ENCODE results near the gene FBXO27. TPM values are rescaled to one million over a fixed set of nuclear protein-coding genes. Genes with fewer than 3 reads are reported as not detected.

FBXO27 gene
- total and polyA plus RNA-seq, 2 donors (not counting 1 experiment from before 2014, with no cell fraction given) = 0.83 to 3.6 TPM

DNA sequence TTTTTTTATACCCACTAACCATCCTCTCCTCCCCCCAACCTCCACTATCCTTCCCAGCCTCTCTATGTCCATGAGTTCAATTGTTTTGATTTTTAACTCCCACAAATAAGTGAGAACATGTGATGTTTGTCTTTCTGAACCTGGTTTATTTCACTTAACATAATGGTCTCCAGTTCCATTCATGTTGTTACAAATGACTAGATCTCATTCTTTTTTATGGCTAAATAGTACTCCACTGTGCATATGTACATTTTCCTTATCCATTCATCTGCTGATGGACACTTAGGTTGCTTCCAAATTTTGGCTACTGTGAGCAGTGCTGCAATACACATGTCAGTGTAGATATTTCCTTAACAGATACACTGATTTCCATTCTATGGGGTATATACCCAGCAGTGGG, 27.0 kb upstream of the FBXO27 start:
- Histone ChIP-seq H2AFZ (ENCODE audit: low read length) (no peak overlapping the region), H3K4me2 (ENCODE audit: extremely low read depth, insufficient read depth, low read length) (no peak overlapping the region), H4K20me1 (ENCODE audit: control insufficient read depth, extremely low read depth, insufficient read depth, low read length) (no peaks in the 10 kb centered on the region), H3K9me3 (ENCODE audit: control insufficient read depth, insufficient read depth, low read depth, low read length) (no peaks in the 10 kb centered on the region), H3K9ac (ENCODE audit: insufficient read depth, low read length) (no peak overlapping the region), H3K4me3 (replicated peaks in 1 of 4; ENCODE audit: control extremely low read depth in 1 of 4, insufficient read depth in 1 of 4, low read depth in 3 of 4, low read length in 4 of 4) (no peak overlapping the region), H3K27ac (ENCODE audit: insufficient read depth, low read length) (no peak overlapping the region), H3K27me3 (ENCODE audit: control insufficient read depth, insufficient read depth, low read length) (no peaks in the 10 kb centered on the region), H3K36me3 (ENCODE audit: control insufficient read depth, insufficient read depth, low read length) (no peaks in the 10 kb centered on the region), H3K4me1 (ENCODE audit: control insufficient read depth, extremely low read depth, insufficient read depth, low read length) (no peaks in the 10 kb centered on the region), H3K79me2 (ENCODE audit: control insufficient read depth, insufficient read depth, low read length) (no peaks in the 10 kb centered on the region)
- no peak for DNase-seq (ENCODE audit: low read depth in 2 of 2)
- TF ChIP-seq, protein P1, sequence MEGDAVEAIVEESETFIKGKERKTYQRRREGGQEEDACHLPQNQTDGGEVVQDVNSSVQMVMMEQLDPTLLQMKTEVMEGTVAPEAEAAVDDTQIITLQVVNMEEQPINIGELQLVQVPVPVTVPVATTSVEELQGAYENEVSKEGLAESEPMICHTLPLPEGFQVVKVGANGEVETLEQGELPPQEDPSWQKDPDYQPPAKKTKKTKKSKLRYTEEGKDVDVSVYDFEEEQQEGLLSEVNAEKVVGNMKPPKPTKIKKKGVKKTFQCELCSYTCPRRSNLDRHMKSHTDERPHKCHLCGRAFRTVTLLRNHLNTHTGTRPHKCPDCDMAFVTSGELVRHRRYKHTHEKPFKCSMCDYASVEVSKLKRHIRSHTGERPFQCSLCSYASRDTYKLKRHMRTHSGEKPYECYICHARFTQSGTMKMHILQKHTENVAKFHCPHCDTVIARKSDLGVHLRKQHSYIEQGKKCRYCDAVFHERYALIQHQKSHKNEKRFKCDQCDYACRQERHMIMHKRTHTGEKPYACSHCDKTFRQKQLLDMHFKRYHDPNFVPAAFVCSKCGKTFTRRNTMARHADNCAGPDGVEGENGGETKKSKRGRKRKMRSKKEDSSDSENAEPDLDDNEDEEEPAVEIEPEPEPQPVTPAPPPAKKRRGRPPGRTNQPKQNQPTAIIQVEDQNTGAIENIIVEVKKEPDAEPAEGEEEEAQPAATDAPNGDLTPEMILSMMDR (conservative IDR thresholded peaks at IDR 0.05 in 1 of 2, IDR thresholded peaks at IDR 0.05 in 1 of 2; ENCODE audit: low read depth in 1 of 2, low read length in 2 of 2) = no peak
- no peak for TF ChIP-seq EZH2 (IDR thresholded peaks at IDR 0.05; ENCODE audit: low read length, missing control alignments)

DNA sequence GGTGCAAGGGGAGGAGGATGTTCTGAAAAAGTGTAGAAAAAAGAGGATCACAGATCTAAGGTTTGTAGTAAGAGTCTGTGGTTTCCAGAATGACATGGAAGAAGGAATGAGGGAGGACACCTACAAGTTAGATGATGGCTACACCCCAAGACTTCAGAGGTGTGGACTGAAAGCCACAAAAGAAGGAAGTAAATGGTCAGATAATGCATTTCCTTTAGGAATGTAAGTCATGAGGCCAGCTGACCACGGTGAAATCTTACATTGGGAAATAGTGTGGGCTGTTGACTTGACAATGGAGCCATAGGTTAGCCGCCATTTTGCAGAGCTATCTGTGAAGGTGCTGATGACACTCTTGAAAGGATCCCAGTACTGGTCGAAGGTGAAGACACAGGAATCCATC, 25.3 kb upstream of the FBXO27 start:
- Histone ChIP-seq H3K4me3 (replicated peaks in 1 of 4; ENCODE audit: control extremely low read depth in 1 of 4, insufficient read depth in 1 of 4, low read depth in 3 of 4, low read length in 4 of 4) (no peak overlapping the region), H3K27me3 (ENCODE audit: control insufficient read depth, insufficient read depth, low read length) (no peaks in the 10 kb centered on the region), H3K36me3 (ENCODE audit: control insufficient read depth, insufficient read depth, low read length) (no peaks in the 10 kb centered on the region), H4K20me1 (ENCODE audit: control insufficient read depth, extremely low read depth, insufficient read depth, low read length) (no peaks in the 10 kb centered on the region), H3K9me3 (ENCODE audit: control insufficient read depth, insufficient read depth, low read depth, low read length) (no peaks in the 10 kb centered on the region), H3K27ac (ENCODE audit: insufficient read depth, low read length) (no peak overlapping the region), H3K4me2 (ENCODE audit: extremely low read depth, insufficient read depth, low read length) (no peak overlapping the region), H3K4me1 (ENCODE audit: control insufficient read depth, extremely low read depth, insufficient read depth, low read length) (no peaks in the 10 kb centered on the region), H3K9ac (ENCODE audit: insufficient read depth, low read length) (no peak overlapping the region), H3K79me2 (ENCODE audit: control insufficient read depth, insufficient read depth, low read length) (no peaks in the 10 kb centered on the region), H2AFZ (ENCODE audit: low read length) (no peak overlapping the region)
- no peak for DNase-seq (ENCODE audit: low read depth in 2 of 2)
- TF ChIP-seq EZH2 (IDR thresholded peaks at IDR 0.05; ENCODE audit: low read length, missing control alignments) = no peak
- TF ChIP-seq, protein P1 (conservative IDR thresholded peaks at IDR 0.05 in 1 of 2, IDR thresholded peaks at IDR 0.05 in 1 of 2; ENCODE audit: low read depth in 1 of 2, low read length in 2 of 2) = no peak

DNA sequence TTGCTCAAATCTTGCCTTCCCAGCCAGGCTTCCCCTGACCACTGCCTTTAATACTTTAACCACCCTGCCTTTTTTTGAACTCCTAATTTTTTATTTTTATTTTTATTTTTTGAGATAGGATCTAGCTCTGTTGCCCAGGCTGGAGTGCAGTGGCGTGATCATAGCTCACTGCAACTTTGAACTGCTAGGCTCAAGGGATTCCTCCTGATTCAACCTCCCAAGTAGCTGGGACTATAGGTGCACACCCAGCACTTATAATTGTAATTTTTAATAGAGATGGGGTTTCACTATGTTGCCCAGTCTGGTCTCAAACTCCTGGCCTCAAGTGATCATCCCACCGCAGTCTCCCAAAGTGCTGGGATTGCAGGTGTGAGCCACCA, 21.7 kb upstream of the FBXO27 start:
- no peak overlapping the region for H3K4me3 ChIP-seq (replicated peaks in 1 of 4; ENCODE audit: control extremely low read depth in 1 of 4, insufficient read depth in 1 of 4, low read depth in 3 of 4, low read length in 4 of 4)
- no peaks in the 10 kb centered on the region for H3K36me3 ChIP-seq (ENCODE audit: control insufficient read depth, insufficient read depth, low read length)
- H2AFZ ChIP-seq (ENCODE audit: low read length) = no peak overlapping the region
- no peaks in the 10 kb centered on the region for H4K20me1 ChIP-seq (ENCODE audit: control insufficient read depth, extremely low read depth, insufficient read depth, low read length)
- H3K9me3 ChIP-seq (ENCODE audit: control insufficient read depth, insufficient read depth, low read depth, low read length) = no peaks in the 10 kb centered on the region
- DNase-seq (ENCODE audit: low read depth in 2 of 2) = no peak
- H3K9ac ChIP-seq (ENCODE audit: insufficient read depth, low read length) = no peak overlapping the region
- no peak overlapping the region for H3K4me2 ChIP-seq (ENCODE audit: extremely low read depth, insufficient read depth, low read length)
- H3K79me2 ChIP-seq (ENCODE audit: control insufficient read depth, insufficient read depth, low read length) = no peaks in the 10 kb centered on the region
- no peak overlapping the region for H3K27ac ChIP-seq (ENCODE audit: insufficient read depth, low read length)
- no peaks in the 10 kb centered on the region for H3K27me3 ChIP-seq (ENCODE audit: control insufficient read depth, insufficient read depth, low read length)
- TF ChIP-seq, protein P1 (conservative IDR thresholded peaks at IDR 0.05 in 1 of 2, IDR thresholded peaks at IDR 0.05 in 1 of 2; ENCODE audit: low read depth in 1 of 2, low read length in 2 of 2) = no peak
- TF ChIP-seq EZH2 (IDR thresholded peaks at IDR 0.05; ENCODE audit: low read length, missing control alignments) = no peak
- no peaks in the 10 kb centered on the region for H3K4me1 ChIP-seq (ENCODE audit: control insufficient read depth, extremely low read depth, insufficient read depth, low read length)
